ENCODE data around the gene HOXB1.

The HOXB1 gene

DNA sequence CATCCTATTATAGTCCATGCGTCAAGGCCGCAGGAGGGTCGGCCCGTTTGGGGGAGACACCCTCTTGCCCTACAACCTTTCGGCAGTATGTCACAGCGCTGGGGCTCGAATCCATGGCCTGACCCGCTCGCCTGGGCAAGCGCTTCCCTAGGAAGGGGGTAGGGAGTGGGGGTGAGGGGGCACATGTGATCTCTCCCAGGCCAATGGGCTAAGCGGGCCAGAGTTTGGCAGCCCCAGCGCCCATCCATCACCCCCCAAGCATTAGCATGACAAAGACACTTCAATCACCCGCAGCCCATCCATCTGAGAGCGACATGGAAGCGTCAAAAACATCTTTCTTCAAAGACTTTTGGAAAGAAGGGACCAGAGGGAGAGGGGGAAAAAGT, at the start of gene HOXB1:
TSS of gene HOXB1 (minus strand) at position 125 of the 386 bp plus-strand sequence. CDS start at position 18, 107 bp downstream.
- DNase-seq = no peak

DNA sequence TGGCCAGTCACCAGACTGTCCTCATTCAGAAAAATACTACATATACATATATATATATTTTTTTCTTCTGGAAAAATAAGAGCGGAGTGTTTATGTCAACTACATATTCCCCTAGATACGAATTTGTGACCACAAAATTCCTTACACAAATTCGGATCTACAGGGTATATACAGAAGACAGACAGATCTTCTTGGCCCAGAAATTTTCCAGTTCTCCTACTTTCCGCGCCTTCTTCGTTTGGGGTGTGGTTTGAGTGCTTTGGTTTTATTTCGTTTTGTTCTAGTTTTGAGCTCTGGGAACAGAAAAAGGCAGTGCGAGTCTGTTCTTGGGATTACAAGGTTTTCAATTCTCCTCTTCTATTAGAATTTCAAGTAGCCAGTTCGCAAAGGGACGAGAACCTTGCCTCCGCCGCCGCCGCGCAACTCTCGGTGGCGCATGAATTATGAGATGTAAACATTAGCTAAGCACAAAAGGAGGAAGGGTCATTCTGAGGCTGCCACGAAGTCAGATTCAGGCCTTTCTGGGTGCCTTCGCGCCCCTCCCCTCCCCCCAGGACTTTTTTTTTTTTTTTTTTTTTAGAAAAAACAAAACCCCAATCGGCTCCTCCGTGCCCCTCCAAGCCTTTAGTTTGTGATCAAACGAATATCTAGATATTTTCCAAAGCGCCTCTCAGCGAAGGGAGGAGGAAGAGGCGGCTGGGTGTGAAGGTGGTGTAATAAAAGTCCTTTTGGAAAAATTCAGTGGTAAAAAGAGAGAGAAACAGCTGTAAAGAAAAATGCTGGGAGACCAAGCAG, 49.1 kb upstream of the HOXB1 start:
- no peak for DNase-seq

DNA sequence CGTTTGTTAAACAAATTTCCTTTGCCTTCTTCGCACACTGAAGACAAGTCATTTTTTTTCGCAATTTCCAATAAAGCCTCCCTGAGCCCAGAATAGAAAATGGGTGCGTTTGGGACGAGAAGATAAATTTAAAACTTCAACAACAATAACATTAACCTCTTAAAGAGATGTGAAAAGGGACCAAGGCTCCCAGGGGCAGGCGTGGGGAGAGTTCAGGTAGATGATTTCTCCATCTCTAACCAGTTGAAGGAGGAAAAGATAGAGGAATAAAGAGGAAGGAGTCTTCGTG, 48.6 kb upstream of the HOXB1 start:
- DNase-seq = no peak

- no peak for DNase-seq
Observed at GRCh38 chr17:48578616-48579470, 48.0 kb upstream of the HOXB1 start.

GRCh38 chr17:48577946-48578615, 47.3 kb upstream of the HOXB1 start, which contains the start of gene HOXB4:
Gene HOXB4 (minus strand): TSS chr17:48578350. CDS start chr17:48578319, 31 bp downstream.
- DNase-seq = peak; percentile 78

- DNase-seq = no peak
Observed at GRCh38 chr17:48577330-48577945, 46.6 kb upstream of the HOXB1 start.

DNA sequence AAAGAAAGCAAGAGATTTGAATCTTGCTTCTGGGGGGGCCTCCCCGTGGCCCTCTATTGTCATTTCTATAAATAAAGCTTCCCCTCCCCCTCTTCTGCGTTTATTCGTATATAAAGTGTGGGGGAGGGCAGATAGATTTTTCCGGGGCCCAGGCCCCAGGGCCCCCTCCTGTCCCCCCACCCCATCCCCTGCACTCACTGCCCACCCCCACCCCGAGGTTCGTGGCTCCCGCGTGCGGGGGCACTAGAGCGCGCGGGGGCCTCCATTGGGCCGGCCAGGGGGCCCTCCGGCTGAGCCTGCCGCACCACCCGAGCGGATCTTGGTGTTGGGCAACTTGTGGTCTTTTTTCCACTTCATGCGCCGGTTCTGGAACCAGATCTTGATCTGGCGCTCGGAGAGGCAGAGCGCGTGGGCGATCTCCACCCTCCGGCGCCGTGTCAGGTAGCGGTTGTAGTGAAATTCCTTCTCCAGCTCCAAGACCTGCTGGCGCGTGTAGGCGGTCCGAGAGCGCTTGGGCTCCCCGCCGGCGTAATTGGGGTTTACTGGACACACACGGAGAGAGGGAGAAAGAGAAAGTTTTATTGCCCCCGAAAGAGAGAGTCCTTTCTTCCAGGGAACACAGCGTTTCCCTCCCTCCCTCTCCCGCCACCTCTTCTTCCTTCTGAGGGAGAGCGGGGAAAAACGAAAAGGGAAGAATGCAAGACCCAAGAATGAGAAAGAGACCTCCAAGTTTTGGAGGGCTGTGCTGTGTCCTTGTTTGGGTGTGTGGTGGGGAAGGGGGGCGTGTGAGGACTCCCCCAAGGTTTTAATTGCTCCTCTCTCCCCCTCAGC, 45.9 kb upstream of the HOXB1 start:
- no peak for DNase-seq

DNA sequence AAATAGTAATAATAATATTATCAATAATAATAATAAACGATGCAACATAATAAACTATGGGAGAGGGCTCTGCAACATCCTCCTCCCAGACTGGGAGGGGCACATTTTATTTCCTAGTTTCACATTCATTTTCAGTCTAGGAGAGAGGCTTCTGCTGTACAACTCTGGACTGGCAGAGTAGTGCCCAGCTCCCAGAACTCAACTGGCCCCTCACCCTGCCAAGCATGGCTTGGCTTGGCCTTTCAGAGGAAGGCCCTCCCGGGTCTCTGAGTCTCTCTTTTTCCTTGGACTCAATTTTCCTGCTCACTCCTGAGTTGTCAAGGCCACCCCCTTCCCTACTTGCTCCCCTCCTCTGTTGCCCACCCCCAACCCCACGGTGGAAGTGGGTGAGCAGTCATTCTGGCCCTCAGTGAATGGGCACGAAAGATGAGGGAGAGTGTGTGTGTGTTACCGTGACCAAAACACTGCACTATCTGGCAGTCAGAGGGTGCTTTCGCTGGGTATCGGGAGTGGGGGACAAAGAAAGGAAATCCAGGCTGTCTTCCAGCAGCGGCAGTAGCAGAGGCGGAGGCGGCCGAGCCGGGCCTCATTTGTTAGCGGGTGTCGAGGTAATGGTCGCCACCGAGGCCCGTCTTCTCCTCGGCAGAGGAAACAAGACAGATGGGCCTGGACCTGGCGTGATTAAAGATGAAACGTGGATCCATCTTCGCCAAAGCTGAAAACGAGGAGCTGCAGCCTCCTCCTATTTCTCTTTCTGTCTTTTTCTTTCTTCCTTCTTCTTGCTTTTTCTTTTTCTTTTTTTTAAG, 45.1 kb upstream of the HOXB1 start:
- no peak for DNase-seq

- DNase-seq = no peak
Observed at GRCh38 chr17:48575066-48575582, 44.3 kb upstream of the HOXB1 start.

- DNase-seq = no peak
Observed at GRCh38 chr17:48574505-48575065, 43.8 kb upstream of the HOXB1 start.

DNA sequence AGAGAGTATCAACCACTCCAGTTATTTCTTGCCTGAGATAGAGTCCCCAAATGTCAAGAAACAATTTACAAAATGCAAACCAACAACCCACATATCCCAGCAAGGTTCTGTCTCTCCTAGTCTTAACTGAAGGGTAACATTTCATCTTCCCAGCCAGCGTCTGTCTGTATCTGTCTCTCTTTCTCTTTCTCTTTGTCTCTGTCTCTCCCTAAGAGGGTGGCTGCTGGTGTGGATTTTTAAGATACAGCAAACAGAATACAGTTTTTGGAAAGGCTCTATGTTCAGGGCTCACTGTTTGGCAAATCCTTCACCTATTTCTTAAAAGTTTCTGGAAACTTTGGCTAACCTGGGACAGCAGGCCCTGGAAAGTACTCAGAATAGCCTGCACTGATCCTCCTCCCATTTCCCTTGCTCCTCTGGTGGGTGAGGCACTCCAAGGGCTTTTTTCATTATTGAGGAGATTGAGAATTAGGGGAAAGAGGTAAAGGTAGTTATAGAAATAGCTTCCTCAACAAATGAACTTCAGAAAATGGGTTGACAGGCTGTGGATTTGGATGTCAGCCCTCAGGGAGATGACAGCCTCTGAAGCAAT, 41.1 kb upstream of the HOXB1 start:
- DNase-seq = no peak

DNA sequence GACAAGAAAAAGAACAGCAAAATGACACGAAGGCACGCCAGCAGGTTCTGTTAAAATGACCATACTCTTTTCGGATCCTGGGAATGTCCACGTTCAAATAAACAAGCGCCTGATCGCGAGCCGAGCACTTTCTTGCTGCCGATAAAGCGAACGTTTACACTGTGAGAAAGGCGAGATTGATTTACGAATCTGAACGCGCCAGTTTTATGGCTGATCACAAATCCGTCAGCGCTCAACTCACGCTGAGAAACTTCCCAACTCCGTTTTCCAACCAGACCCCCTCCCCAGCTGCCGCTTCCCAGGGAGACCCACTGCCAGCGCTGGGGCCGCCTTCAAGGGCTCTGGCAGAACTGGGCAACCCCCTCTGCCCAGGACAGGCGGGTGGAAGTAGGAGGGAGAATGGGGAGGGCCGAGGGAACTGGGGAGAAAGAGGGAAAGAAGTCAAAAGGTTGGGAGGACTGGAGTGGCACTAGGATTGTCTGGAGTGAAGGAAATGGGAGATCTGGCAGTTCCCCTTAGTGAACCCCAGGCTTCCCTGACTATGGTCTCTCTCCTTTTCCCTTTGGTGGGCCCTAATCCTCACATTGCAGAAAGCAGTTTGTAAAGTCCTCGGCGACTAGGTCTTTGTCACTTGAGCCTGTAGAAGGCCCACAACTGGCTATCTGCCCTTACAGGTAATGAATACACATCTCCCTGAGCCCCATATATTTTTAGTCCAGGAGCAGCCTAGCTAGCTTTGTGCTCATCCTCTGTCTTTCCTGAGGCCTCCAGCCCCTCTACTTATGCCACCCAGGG, 40.4 kb upstream of the HOXB1 start:
- no peak for DNase-seq

GRCh38 chr17:48570325-48571023, 39.7 kb upstream of the HOXB1 start:
- no peak for DNase-seq

GRCh38 chr17:48569674-48570324, 39.0 kb upstream of the HOXB1 start:
- DNase-seq = no peak

GRCh38 chr17:48569240-48569582, 38.4 kb upstream of the HOXB1 start:
- DNase-seq = no peak

- DNase-seq = no peak
Observed at GRCh38 chr17:48568499-48569239, 37.9 kb upstream of the HOXB1 start.

DNA sequence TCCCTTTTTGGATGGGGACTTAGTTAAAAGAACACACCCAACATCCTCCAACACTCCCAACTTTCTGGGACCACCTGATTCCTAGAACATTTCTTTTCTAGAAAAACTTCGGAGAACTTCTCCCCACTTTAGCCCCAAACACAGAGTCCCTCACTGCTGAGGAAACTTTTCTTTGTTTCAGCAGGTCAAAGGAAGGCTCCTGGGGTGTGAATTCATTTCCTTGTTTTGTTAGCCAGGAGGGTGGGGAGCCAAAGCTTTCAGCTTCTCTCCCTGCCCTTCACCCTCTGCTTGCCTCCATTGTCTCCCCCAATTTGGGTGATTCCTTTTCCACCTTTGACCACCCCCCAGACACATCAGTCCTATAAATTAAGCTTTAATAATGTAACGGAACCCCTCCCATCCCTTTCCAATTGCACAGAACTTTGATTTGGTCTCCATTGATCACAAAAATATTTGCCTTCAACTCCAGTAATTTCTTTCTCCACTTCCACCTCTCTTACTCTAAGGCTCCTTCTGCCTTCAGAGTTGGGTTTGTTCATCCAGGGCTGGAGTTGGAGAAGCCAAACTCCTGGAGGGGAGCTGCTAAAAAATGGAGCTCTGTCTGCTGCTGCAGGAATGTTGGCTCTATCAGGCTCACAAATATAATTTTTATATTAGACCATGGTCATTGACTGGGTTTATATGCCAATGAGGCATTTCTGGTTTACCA, 37.0 kb upstream of the HOXB1 start:
- DNase-seq = no peak

Measured in CD4-positive, alpha-beta T cell treated with Interleukin-17A for 1 hour (primary cell).